HFF-Myc (cell line): ENCODE measurements around the gene SLC45A1.

ENCODE experiments used
- DNase-seq: peaks from one replicate; pipeline ENCODE4 v3.0.0-alpha.2; 2011; ENCODE audit warnings: low read depth; ENCODE audit errors: extremely low read depth
- H3K4me3 ChIP-seq: replicated peaks from 2 replicates; pipeline ENCODE4 v1.5.1; 2011; ENCODE audit warnings: low read depth, mild to moderate bottlenecking, control low read depth, low read length
- CTCF ChIP-seq: IDR thresholded peaks from 2 replicates; pipeline ENCODE4 v1.5.1; 2012; ENCODE audit warnings: mild to moderate bottlenecking, low read depth, low read length, control low read depth; ENCODE audit errors: missing control alignments

Gene SLC45A1

GRCh38 chr1:8311068-8311718 lies 6.7 kb upstream of the SLC45A1 start:
- H3K4me3 ChIP-seq = no peak overlapping the region
- DNase-seq = no peak
- TF ChIP-seq CTCF = no peak

GRCh38 chr1:8312235-8313218 lies 5.4 kb upstream of the SLC45A1 start:
- no peak for DNase-seq
- no peak for TF ChIP-seq CTCF
- no peak overlapping the region for H3K4me3 ChIP-seq

- H3K4me3 ChIP-seq = no peak overlapping the region
- DNase-seq = no peak
- TF ChIP-seq CTCF = no peak
Observed at GRCh38 chr1:8313231-8313630, 4.7 kb upstream of the SLC45A1 start.

- TF ChIP-seq CTCF = peak; percentile 93
- DNase-seq = peak; percentile 52
- H3K4me3 ChIP-seq = no peak overlapping the region
Observed at GRCh38 chr1:8314346-8315280, 3.3 kb upstream of the SLC45A1 start.

GRCh38 chr1:8315573-8316475 lies 2.1 kb upstream of the SLC45A1 start:
- DNase-seq = no peak

More at GRCh38 chr1:8315573-8316475, 2.1 kb upstream of the SLC45A1 start:
- H3K4me3 ChIP-seq = no peak overlapping the region
- TF ChIP-seq CTCF = peak; percentile 16
